HUES64 (cell line): Measurements from ENCODE around the gene PPDPF.

Experiments
- H3K27ac ChIP-seq: 2 replicates; pipeline ENCODE4 v1.7.0; 2013; ENCODE audit warnings: low read depth, low read length, inconsistent platforms
- H3K27me3 ChIP-seq: 2 replicates; pipeline ENCODE4 v1.6.1; 2013; ENCODE audit warnings: mild to moderate bottlenecking, low read length; ENCODE audit not compliant: insufficient read depth
- H3K36me3 ChIP-seq: 2 replicates; pipeline ENCODE4 v1.6.1; 2013; ENCODE audit warnings: mild to moderate bottlenecking, low read length; ENCODE audit not compliant: insufficient read depth
- H3K4me1 ChIP-seq: 2 replicates; pipeline ENCODE4 v1.6.1; 2013; ENCODE audit warnings: mild to moderate bottlenecking, low read length, moderate library complexity; ENCODE audit not compliant: insufficient read depth
- H3K4me3 ChIP-seq: 2 replicates; pipeline ENCODE4 v1.5.1; 2013; ENCODE audit warnings: mild to moderate bottlenecking, low read length, moderate library complexity
- H3K9ac ChIP-seq: 2 replicates; pipeline ENCODE4 v1.6.1; 2013; ENCODE audit warnings: mild to moderate bottlenecking, low read depth, low read length
- H3K9me3 ChIP-seq: 2 replicates; pipeline ENCODE4 v1.6.1; 2013; ENCODE audit warnings: low read depth, low read length; ENCODE audit not compliant: insufficient read depth
- WGBS: fragments of 150-250, 120-280 bp; methylation state at CpG from one replicate; pipeline ENCODE4 v1.1.7; 2013; ENCODE audit warnings: missing lambda C conversion rate; 5-methylcytosine and 5-hydroxymethylcytosine counted together

PPDPF gene

DNA sequence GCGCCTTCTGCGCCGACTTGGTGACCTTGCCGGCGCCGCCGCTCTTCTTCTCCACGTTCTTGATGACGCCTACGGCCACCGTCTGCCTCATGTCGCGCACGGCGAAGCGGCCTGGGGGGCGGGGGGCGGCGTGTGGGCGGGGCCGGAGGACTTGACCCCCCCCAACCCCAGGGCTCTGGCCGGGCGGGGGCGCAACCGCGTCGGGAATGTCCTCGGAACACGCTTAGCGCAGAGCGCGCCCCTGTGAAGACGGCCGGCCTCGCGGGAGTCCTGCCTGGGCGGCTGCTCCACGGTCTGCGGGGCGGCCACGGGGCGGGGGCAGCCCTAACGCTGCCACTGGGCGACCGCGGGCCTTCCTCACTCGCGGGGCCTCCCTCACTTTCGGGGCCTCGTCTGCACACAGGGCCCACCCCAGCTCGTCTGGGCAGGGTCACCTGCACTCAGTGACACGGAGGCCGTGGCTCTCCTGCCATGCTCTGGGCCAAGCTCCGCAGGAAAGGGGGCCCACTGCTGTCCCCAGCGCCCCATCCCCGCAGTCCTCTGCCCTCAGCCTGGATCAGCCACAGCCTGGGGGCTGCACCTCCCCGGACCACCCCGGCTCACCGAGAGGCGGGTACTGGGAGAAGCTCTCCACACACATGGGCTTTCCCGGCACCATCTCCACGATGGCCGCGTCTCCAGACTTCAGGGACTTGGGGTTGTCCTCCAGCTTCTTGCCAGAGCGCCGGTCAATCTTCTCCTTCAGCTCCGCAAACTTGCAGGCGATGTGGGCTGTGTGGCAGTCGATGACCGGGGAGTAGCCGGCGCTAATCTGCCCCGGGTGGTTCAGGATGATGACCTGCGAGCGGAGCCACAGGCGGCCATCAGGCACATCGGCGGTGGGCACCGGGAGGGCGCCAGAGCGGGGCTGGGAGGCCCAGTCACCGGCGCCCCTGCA, 32.0 kb upstream of the PPDPF start:
- peaks cover 29% of the 10 kb centered on the region for H3K27me3 ChIP-seq
- H3K9ac ChIP-seq, result no peak overlapping the region
- peaks cover 5% of the 10 kb centered on the region; the same call in 1 of the 2 replicates for H3K4me1 ChIP-seq
- peak overlapping the region; percentile 42 for H3K4me3 ChIP-seq
- peaks cover 7% of the 10 kb centered on the region; the same call in 1 of the 2 replicates for H3K36me3 ChIP-seq
- no peaks in the 10 kb centered on the region for H3K9me3 ChIP-seq
- WGBS, result 23% methylated on average over 83 of the region's 83 CpGs
- no peak overlapping the region for H3K27ac ChIP-seq

DNA sequence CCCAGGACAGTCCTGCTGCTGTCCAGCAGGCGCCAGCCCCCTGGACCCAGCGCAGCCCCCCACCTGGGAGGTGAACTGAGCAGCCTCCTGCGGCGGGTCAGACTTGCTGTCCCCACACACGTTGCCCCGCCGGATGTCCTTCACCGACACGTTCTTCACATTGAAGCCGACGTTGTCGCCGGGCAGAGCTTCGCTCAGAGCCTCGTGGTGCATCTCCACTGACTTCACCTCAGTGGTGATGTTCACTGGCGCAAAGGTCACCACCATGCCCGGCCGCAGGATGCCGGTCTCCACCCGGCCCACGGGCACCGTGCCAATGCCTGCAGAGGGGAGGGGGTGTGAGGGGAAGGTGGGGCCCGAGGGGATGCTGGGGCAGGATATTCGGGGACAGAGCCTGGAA, 30.1 kb upstream of the PPDPF start:
- Histone ChIP-seq H3K27ac (no peak overlapping the region), H3K9ac (no peak overlapping the region), H3K36me3 (peaks cover 7% of the 10 kb centered on the region; the same call in 1 of the 2 replicates), H3K4me1 (peaks cover 5% of the 10 kb centered on the region; the same call in 1 of the 2 replicates), H3K4me3 (no peak overlapping the region), H3K9me3 (no peaks in the 10 kb centered on the region), H3K27me3 (peaks cover 29% of the 10 kb centered on the region)
- 91% methylated on average over 24 of the region's 24 CpGs for WGBS

DNA sequence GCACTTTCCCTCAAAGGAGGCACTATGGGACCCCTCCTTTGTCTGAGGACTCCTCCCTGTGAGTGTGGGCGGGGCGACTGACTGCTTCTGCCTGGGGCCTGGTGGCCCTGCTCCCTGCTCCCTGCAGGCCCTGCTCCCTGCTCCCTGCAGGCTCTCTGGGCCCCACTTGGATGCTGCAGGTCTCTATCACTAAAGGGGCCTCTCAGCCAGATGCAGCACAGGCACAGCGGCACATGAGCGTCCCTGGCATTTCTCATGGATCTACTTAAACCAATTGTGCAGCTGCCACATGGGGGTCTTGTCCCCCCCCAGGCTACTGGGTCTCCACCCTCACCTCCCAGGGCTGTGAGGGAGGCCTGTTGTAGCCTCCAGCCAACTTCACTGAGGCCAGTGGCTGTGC, 29.5 kb upstream of the PPDPF start:
- WGBS, result 85% methylated on average over 4 of the region's 4 CpGs
- Histone ChIP-seq H3K27me3 (peaks cover 33% of the 10 kb centered on the region), H3K4me3 (no peak overlapping the region), H3K36me3 (peaks cover 7% of the 10 kb centered on the region; the same call in 1 of the 2 replicates), H3K27ac (no peak overlapping the region), H3K9ac (no peak overlapping the region), H3K4me1 (peaks cover 5% of the 10 kb centered on the region; the same call in 1 of the 2 replicates), H3K9me3 (no peaks in the 10 kb centered on the region)

DNA sequence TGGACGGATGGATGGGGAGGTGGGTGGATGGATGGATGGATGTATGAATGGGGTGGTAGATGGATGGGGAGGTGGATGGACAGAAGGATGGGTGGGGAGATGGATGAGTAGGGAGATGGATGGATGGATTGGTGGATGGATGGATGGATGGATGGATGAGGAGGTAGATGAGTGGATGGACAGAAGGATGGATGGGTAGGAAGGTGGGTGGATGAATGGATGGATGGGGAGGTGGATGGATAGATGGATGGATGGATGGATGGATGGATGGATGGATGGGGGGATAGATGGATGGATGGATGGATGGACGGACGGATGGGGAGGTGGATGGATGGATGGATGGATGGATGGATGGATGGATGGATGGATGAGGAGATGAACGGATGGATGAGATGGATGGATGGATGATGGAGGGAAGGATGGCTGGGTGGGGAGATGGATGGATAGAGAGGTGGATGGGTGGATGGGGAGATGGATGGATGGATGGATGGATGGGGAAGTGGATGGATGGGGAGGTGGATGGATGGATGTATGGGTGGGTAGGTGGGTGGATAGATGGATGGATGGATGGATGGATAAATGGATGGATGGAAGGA, 28.8 kb upstream of the PPDPF start:
- peaks cover 7% of the 10 kb centered on the region; the same call in 1 of the 2 replicates for H3K36me3 ChIP-seq
- 66% methylated on average over 4 of the region's 4 CpGs for WGBS
- peaks cover 5% of the 10 kb centered on the region; the same call in 1 of the 2 replicates for H3K4me1 ChIP-seq

DNA sequence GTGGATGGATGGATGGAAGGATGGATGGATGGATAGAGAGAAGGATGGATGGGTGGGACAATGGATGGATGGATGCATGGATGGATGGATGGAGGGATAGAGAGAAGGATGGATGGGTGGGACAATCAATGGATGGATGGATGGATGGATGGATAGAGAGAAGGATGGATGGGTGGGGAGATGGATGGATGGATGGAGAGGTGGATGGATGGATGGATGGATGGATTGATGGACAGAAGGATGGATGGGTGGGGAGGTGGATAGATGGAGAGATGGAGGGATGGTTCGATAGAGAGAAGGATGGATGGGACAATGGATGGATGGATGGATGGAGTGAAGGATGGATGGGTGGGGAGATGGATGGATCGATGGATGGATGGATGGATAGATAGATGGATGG, 28.0 kb upstream of the PPDPF start:
- H3K9ac ChIP-seq, result no peak overlapping the region
- H3K27me3 ChIP-seq, result peaks cover 42% of the 10 kb centered on the region
- H3K27ac ChIP-seq, result no peak overlapping the region
- peaks cover 7% of the 10 kb centered on the region; the same call in 1 of the 2 replicates for H3K36me3 ChIP-seq
- no peak overlapping the region for H3K4me3 ChIP-seq
- peaks cover 5% of the 10 kb centered on the region; the same call in 1 of the 2 replicates for H3K4me1 ChIP-seq
- H3K9me3 ChIP-seq, result no peaks in the 10 kb centered on the region
- WGBS, result 90% methylated on average over 2 of the region's 2 CpGs

More for the DNA sequence above, 28.8 kb upstream of the PPDPF start:
- Histone ChIP-seq H3K9ac (no peak overlapping the region), H3K27me3 (peaks cover 39% of the 10 kb centered on the region), H3K27ac (no peak overlapping the region), H3K4me3 (no peak overlapping the region), H3K9me3 (no peaks in the 10 kb centered on the region)

DNA sequence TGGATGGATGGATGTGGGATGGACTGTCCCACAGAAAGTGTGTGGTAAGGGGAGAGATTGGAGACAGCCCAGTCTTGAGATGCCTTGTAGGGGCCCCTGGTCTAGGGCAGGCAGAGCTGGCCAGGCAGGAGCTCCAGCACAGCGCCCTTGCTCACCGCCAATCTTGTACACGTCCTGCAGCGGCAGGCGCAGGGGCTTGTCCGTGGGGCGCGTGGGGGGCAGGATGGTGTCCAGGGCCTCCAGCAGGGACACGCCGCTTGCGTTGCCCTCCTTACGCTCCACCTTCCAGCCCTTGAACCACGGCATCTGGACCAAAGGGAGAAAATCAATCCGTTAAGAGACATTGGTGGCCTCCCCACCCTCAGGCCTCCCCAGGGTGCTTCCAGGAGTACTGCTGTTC, 27.6 kb upstream of the PPDPF start:
- 93% methylated on average over 14 of the region's 14 CpGs for WGBS

DNA sequence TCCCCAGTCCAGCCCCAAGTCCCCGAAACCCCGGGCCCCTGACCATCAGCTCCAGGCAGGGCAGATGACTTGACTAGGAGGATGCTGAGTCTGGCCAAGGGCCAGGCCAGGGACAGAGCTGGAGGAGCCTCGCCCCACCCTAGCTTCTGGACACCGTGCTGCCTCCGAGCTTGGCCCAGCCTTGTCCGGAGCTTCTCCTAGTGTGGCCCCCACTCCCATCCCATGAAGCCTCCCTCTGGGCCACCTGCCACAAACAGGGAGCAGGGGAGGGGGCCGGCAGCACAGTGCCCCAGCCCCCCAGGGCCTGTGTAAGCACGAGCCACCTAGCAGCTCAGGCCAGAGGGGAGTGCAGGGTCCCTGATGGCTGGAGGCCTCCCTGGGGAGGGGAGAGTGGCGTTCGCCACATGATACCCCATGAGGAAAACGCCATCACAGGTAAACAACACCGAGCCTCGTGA, 27.0 kb upstream of the PPDPF start:
- Histone ChIP-seq H3K27me3 (peaks cover 45% of the 10 kb centered on the region), H3K4me1 (peaks cover 3% of the 10 kb centered on the region; the same call in 1 of the 2 replicates), H3K4me3 (no peak overlapping the region), H3K36me3 (peaks cover 7% of the 10 kb centered on the region; the same call in 1 of the 2 replicates), H3K9ac (no peak overlapping the region), H3K9me3 (no peaks in the 10 kb centered on the region), H3K27ac (no peak overlapping the region)
- 86% methylated on average over 13 of the region's 13 CpGs for WGBS

More for the DNA sequence above, 27.6 kb upstream of the PPDPF start:
- Histone ChIP-seq H3K4me3 (no peak overlapping the region), H3K36me3 (peaks cover 7% of the 10 kb centered on the region; the same call in 1 of the 2 replicates), H3K27ac (no peak overlapping the region), H3K27me3 (peaks cover 42% of the 10 kb centered on the region), H3K9me3 (no peaks in the 10 kb centered on the region), H3K9ac (no peak overlapping the region), H3K4me1 (peaks cover 5% of the 10 kb centered on the region; the same call in 1 of the 2 replicates)

DNA sequence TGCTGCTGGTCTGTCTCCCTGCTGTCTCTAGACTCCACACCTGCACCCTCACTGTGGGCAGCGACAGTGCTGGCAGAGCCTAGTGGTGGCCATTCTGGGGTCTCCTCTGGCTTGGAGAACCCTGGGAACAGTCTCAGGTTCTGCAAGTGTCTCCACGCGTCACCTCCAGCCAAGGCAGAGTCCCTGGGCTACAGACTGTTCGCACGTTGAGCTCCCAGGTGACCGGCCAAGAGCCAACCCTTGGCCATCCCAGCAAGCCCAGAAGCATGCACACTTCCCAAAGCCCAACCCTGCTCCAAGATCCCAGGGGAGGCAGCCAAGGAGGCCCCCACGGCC, 26.5 kb upstream of the PPDPF start:
- Histone ChIP-seq H3K27ac (no peak overlapping the region), H3K27me3 (peaks cover 45% of the 10 kb centered on the region), H3K9ac (no peak overlapping the region), H3K9me3 (no peaks in the 10 kb centered on the region), H3K4me1 (no peaks in the 10 kb centered on the region), H3K36me3 (peaks cover 7% of the 10 kb centered on the region; the same call in 1 of the 2 replicates), H3K4me3 (no peak overlapping the region)
- 91% methylated on average over 7 of the region's 7 CpGs for WGBS

DNA sequence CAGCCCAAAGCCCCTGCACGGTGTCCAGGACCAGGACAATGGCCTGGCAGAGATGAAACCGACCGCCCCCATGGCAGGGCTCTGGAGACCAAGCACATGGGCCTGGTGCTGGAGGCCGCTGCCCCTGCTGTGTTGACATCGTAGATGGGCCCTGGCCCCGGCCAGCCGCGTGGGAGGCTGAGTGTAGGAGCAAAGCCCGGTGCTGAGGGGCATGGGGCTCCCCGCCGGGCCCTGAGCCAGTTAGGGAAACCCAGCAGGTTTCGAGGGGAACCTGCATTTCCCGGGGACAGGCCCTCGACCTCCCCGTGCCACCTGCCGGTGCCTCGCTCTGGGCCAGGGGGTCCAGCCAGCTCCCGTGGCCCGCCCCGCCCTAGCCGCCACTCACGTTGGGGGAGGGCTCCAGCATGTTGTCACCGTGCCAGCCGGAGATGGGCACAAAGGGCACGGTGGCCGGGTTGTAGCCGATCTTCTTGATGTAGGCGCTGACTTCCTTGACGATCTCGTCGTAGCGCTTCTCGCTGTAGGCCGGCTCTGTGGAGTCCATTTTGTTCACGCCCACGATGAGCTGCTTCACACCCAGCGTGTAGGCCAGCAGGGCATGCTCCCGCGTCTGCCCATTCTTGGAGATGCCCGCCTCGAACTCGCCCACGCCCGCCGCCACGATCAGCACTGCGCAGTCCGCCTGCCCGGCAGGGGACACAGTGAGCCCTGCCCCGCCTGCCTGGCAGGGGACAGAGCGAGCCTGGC, 26.0 kb upstream of the PPDPF start:
- peaks cover 7% of the 10 kb centered on the region; the same call in 1 of the 2 replicates for H3K36me3 ChIP-seq
- H3K27ac ChIP-seq, result no peak overlapping the region
- WGBS, result 94% methylated on average over 51 of the region's 51 CpGs
- H3K4me3 ChIP-seq, result no peak overlapping the region
- no peak overlapping the region for H3K9ac ChIP-seq
- peaks cover 44% of the 10 kb centered on the region for H3K27me3 ChIP-seq
- H3K4me1 ChIP-seq, result no peaks in the 10 kb centered on the region
- no peaks in the 10 kb centered on the region for H3K9me3 ChIP-seq

DNA sequence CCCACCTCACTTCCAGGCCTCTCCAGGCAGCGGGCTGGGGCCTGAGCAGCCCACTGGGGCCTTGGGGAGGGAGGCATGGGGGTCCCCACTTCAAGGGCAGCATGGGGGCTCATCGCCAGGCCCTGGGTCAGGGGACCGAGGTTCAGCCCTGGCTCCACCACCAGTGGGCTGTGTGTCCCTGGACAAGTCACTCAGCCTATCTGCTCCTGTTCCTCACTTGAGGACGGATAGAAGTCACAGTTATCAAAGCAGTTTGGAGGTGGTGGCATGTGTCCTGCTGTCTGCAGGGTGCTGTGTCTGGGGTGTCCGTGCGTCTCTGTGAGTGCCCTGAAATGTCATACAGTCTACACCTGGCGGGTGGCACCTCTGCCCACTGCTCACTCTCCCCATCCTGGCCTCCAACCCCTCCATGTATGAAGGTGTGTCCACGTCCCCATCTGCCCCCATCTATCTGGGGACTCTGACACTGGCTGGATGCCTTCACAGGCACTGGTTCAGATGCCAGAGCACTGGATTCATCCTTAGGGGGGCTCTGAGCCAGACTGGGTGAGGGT, 25.3 kb upstream of the PPDPF start:
- WGBS, result 95% methylated on average over 8 of the region's 8 CpGs
- peaks cover 47% of the 10 kb centered on the region for H3K27me3 ChIP-seq

More for the DNA sequence above, 25.3 kb upstream of the PPDPF start:
- no peak overlapping the region for H3K27ac ChIP-seq
- no peaks in the 10 kb centered on the region for H3K4me1 ChIP-seq
- no peak overlapping the region for H3K4me3 ChIP-seq
- H3K36me3 ChIP-seq, result peaks cover 7% of the 10 kb centered on the region; the same call in 1 of the 2 replicates
- no peaks in the 10 kb centered on the region for H3K9me3 ChIP-seq
- H3K9ac ChIP-seq, result no peak overlapping the region
